Stimulated activated CD8-positive, alpha-beta memory T cell treated with anti-CD3 and anti-CD28 coated beads, Interleukin-2, amount 100 ng/mL, for 48 hours (primary cell): Measurements from ENCODE around the gene C6orf120.

Experiments used
- DNase-seq, 2 donors: peaks; one replicate each; pipeline ENCODE4 v3.0.0-alpha.2; 2020; ENCODE audit warnings: low read depth in 2 of 2

Gene C6orf120

GRCh38 chr6:169701954-169702839, at the start of gene C6orf120, which contains the start of gene WDR27:
C6orf120 (plus strand) TSS chr6:169702126; CDS start chr6:169702460, 334 bp downstream.
WDR27 (minus strand) TSS chr6:169702029; CDS start chr6:169689005, 13,024 bp downstream.
- peak; percentile 97 to 99 for DNase-seq

- DNase-seq, result no peak
Observed at GRCh38 chr6:169652896-169653295, 49.0 kb upstream of the C6orf120 start.

GRCh38 chr6:169653691-169654090, 48.2 kb upstream of the C6orf120 start:
- no peak for DNase-seq

GRCh38 chr6:169654598-169655391, 47.1 kb upstream of the C6orf120 start:
- peak; percentile 33 to 39 for DNase-seq

GRCh38 chr6:169656546-169657283, 45.2 kb upstream of the C6orf120 start:
- no peak for DNase-seq

GRCh38 chr6:169657284-169657610, 44.7 kb upstream of the C6orf120 start:
- no peak for DNase-seq

GRCh38 chr6:169659820-169660610, 41.9 kb upstream of the C6orf120 start:
- no peak for DNase-seq

GRCh38 chr6:169660751-169661390, 41.1 kb upstream of the C6orf120 start:
- DNase-seq, result no peak

GRCh38 chr6:169661391-169661756, 40.6 kb upstream of the C6orf120 start:
- DNase-seq, result no peak

GRCh38 chr6:169663468-169663867, 38.5 kb upstream of the C6orf120 start:
- no peak for DNase-seq

GRCh38 chr6:169664227-169664626, 37.7 kb upstream of the C6orf120 start:
- no peak for DNase-seq

- no peak for DNase-seq
Observed at GRCh38 chr6:169665289-169665688, 36.6 kb upstream of the C6orf120 start.

- DNase-seq, result no peak
Observed at GRCh38 chr6:169666441-169666840, 35.5 kb upstream of the C6orf120 start.

- DNase-seq, result no peak
Observed at GRCh38 chr6:169667716-169668115, 34.2 kb upstream of the C6orf120 start.

GRCh38 chr6:169668203-169668847, 33.6 kb upstream of the C6orf120 start:
- no peak for DNase-seq

- DNase-seq, result no peak
Observed at GRCh38 chr6:169669147-169669546, 32.8 kb upstream of the C6orf120 start.

GRCh38 chr6:169669889-169670288, 32.0 kb upstream of the C6orf120 start:
- no peak for DNase-seq

- no peak for DNase-seq
Observed at GRCh38 chr6:169671563-169671962, 30.4 kb upstream of the C6orf120 start.

GRCh38 chr6:169675011-169675410, 26.9 kb upstream of the C6orf120 start:
- no peak for DNase-seq

GRCh38 chr6:169677096-169677495, 24.8 kb upstream of the C6orf120 start:
- DNase-seq, result no peak
